ENCODE measurements around the gene PIGX. TPM values are rescaled to one million over a fixed set of nuclear protein-coding genes. Genes with fewer than 3 reads are reported as not detected.

PIGX gene
- total RNA-seq, 1 experiment from 2014 or later: 24.6 TPM

GRCh38 chr3:196689941-196690660, 22.1 kb upstream of the PIGX start:
- H3K27ac Mint-ChIP-seq (ENCODE audit: unreplicated experiment): no peak overlapping the region
- no TSS peak for BruUV-seq (replicated peaks)
- H3K27me3 Mint-ChIP-seq (ENCODE audit: insufficient read depth, unreplicated experiment): no peaks in the 10 kb centered on the region
- H3K36me3 ChIP-seq (ENCODE audit: control insufficient read depth, insufficient read depth, low read length): no peaks in the 10 kb centered on the region
- no peaks in the 10 kb centered on the region for H3K4me1 ChIP-seq
- no peak for DNase-seq
- no peak for TF ChIP-seq CTCF (IDR thresholded peaks at IDR 0.05; ENCODE audit: insufficient read depth in 1 of 2, low read depth in 1 of 2, low read length in 1 of 2, severe bottlenecking in 1 of 2, unreplicated experiment in 1 of 2)
- no peak overlapping the region for H3K4me3 Mint-ChIP-seq (ENCODE audit: unreplicated experiment)
- H3K4me1 Mint-ChIP-seq (ENCODE audit: low read depth, unreplicated experiment): no peaks in the 10 kb centered on the region
- H3K9me3 ChIP-seq: no peaks in the 10 kb centered on the region
- no peaks in the 10 kb centered on the region for H3K27me3 ChIP-seq (replicated peaks; ENCODE audit: control insufficient read depth, insufficient read depth, low read length)
- intact Hi-C loops (cut with micrococcal nuclease; ENCODE audit: unreplicated experiment): no loop called here
- no peak overlapping the region for H3K4me3 ChIP-seq (ENCODE audit: low read depth, low read length)
- H3K36me3 Mint-ChIP-seq (ENCODE audit: insufficient read depth, unreplicated experiment): no peaks in the 10 kb centered on the region
- ChIA-PET CTCF (interaction anchor here (0.6 kb wide), 1 partner anchor 161 kb away, joined by 3 read pairs; no protein-coding TSS in a partner anchor), POLR2A (no interaction called here)
- no peaks in the 10 kb centered on the region for H3K9me3 Mint-ChIP-seq (ENCODE audit: unreplicated experiment)

DNA sequence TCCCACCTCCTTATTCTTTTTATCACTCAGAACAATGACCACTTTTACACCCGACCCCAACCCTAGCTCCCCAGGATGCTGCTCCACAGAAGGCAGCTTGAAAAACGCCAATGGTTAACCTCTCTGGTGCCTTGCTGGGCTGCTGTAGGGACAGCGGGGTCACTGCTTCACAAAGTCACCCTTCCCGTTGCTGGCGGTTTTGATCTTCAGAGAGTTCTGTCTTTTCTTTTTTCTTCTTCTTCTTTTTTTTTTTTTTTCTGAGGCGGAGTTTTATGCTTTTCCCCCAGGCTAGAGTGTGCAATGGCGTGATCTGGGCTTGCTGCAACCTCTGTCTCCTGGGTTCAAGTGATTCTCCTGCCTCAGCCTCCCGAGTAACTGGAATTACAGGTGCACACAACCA, 20.8 kb upstream of the PIGX start:
- H3K27me3 ChIP-seq (replicated peaks; ENCODE audit: control insufficient read depth, insufficient read depth, low read length): no peaks in the 10 kb centered on the region
- Mint-ChIP-seq H3K36me3 (ENCODE audit: insufficient read depth, unreplicated experiment) (peaks cover 5% of the 10 kb centered on the region), H3K27ac (ENCODE audit: unreplicated experiment) (no peak overlapping the region), H3K27me3 (ENCODE audit: insufficient read depth, unreplicated experiment) (no peaks in the 10 kb centered on the region), H3K4me3 (ENCODE audit: unreplicated experiment) (no peak overlapping the region), H3K9me3 (ENCODE audit: unreplicated experiment) (no peaks in the 10 kb centered on the region), H3K4me1 (ENCODE audit: low read depth, unreplicated experiment) (no peaks in the 10 kb centered on the region)
- ChIA-PET CTCF (interaction anchor here (0.6 kb wide), 1 partner anchor 236 kb away, joined by 6 read pairs; no protein-coding TSS in a partner anchor), POLR2A (no interaction called here)
- no peaks in the 10 kb centered on the region for H3K9me3 ChIP-seq
- no peak for DNase-seq
- H3K36me3 ChIP-seq (ENCODE audit: control insufficient read depth, insufficient read depth, low read length): no peaks in the 10 kb centered on the region
- intact Hi-C loops (cut with micrococcal nuclease; ENCODE audit: unreplicated experiment): no loop called here
- BruUV-seq (replicated peaks): no TSS peak
- H3K4me3 ChIP-seq (ENCODE audit: low read depth, low read length): no peak overlapping the region
- no peaks in the 10 kb centered on the region for H3K4me1 ChIP-seq
- TF ChIP-seq CTCF (IDR thresholded peaks at IDR 0.05; ENCODE audit: insufficient read depth in 1 of 2, low read depth in 1 of 2, low read length in 1 of 2, severe bottlenecking in 1 of 2, unreplicated experiment in 1 of 2): no peak

- CTCF ChIA-PET: interaction anchor here (0.6 to 0.7 kb wide), 2 partner anchors 248 to 573 kb away, joined by 3 to 4 read pairs; no protein-coding TSS in a partner anchor
- Histone ChIP-seq H3K36me3 (ENCODE audit: control insufficient read depth, insufficient read depth, low read length) (no peaks in the 10 kb centered on the region), H3K9me3 (no peaks in the 10 kb centered on the region), H3K4me3 (ENCODE audit: low read depth, low read length) (no peak overlapping the region), H3K4me1 (no peaks in the 10 kb centered on the region), H3K27me3 (replicated peaks; ENCODE audit: control insufficient read depth, insufficient read depth, low read length) (no peaks in the 10 kb centered on the region)
- Mint-ChIP-seq H3K27me3 (ENCODE audit: insufficient read depth, unreplicated experiment) (no peaks in the 10 kb centered on the region), H3K9me3 (ENCODE audit: unreplicated experiment) (no peaks in the 10 kb centered on the region), H3K4me1 (ENCODE audit: low read depth, unreplicated experiment) (no peaks in the 10 kb centered on the region), H3K36me3 (ENCODE audit: insufficient read depth, unreplicated experiment) (peaks cover 5% of the 10 kb centered on the region), H3K4me3 (ENCODE audit: unreplicated experiment) (no peak overlapping the region), H3K27ac (ENCODE audit: unreplicated experiment) (no peak overlapping the region)
- TF ChIP-seq CTCF (IDR thresholded peaks at IDR 0.05; ENCODE audit: insufficient read depth in 1 of 2, low read depth in 1 of 2, low read length in 1 of 2, severe bottlenecking in 1 of 2, unreplicated experiment in 1 of 2): no peak
- intact Hi-C loops (cut with micrococcal nuclease; ENCODE audit: unreplicated experiment): no loop called here
- BruUV-seq (replicated peaks): no TSS peak
- DNase-seq: no peak
- POLR2A ChIA-PET: no interaction called here
Observed at GRCh38 chr3:196694202-196694638, 18.0 kb upstream of the PIGX start.

All from Caco-2 (cell line).